ENCODE data around the gene FARSB. TPM values are rescaled to one million over a fixed set of nuclear protein-coding genes. Genes with fewer than 3 reads are reported as not detected.
A peak's percentile ranks its signal among the peaks of the same experiment; 100 is the strongest.
"Not testable (repeated sequence)": the region's sequence is repeated elsewhere in the genome, so short reads cannot be mapped to it uniquely, and the experiment has no call there.

Gene FARSB
- total RNA-seq, 2 experiments from 2014 or later, result 68.3 to 68.6 TPM

DNA sequence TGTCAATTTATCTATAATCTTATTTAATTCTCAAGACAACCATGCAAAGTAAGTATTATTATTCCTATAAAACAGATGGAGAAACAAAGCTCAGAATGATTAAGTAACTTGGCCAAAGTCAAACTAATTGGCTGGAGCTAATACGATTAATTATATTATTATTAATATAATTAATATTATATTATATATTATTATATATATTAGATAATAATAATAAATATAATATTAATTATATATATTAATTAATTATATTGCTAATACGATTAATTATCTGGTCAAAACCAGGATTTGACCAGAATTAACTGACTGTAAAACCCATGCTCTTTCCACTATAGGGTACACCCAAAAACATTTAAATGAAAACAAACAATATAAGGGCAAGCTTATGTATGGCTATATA lies 52.4 kb downstream of the FARSB start:
- Mint-ChIP-seq H3K27me3 (no peaks in the 10 kb centered on the region), H3K4me1 (peaks cover 7% of the 10 kb centered on the region), H3K36me3 (peaks cover 21% of the 10 kb centered on the region), H3K27ac (no peak overlapping the region), H3K9me3 (no peaks in the 10 kb centered on the region), H3K4me3 (no peak overlapping the region)
- no peak for DNase-seq

DNA sequence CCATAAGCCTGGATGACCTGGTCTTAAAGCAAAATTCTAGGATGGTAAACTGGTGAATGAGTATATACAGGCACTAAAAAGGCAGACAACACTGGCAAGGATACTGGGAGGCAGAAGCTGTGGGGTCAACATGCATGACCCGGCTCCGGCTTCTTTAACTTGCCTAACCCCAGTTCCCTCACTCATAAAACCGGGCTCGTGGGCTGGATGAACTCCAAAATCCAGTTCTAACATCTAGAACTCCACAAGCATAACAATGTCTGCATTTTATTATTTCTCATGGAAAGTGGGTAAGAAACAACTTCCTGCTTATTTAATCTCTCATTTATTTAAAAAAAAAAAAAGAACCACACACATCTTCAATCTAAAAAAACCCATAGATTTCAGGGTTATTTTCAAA lies 57.3 kb downstream of the FARSB start:
- no peak overlapping the region for H3K27ac Mint-ChIP-seq
- no peaks in the 10 kb centered on the region for H3K9me3 Mint-ChIP-seq
- peaks cover 27% of the 10 kb centered on the region for H3K36me3 Mint-ChIP-seq
- H3K4me1 Mint-ChIP-seq, result peaks cover 7% of the 10 kb centered on the region
- no peak for DNase-seq
- no peaks in the 10 kb centered on the region for H3K27me3 Mint-ChIP-seq
- no peak overlapping the region for H3K4me3 Mint-ChIP-seq

DNA sequence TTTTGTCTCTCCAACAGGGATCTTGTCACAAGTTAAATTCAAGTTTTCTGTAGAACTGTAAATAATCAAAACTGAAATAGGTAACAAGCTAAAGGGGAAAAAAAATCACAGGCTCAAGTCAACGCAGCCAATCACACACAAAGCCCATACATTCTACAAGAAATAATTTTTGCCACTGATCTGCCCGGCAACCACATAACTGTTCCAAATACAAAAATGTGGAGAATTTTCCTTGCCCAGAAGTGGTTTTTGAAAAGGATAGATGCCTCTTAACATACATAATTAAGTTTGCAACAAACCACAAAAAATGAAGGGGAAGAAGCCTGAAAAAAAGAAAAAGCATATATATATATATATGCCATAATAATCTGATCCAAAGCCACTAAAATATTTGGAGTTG lies 60.3 kb downstream of the FARSB start:
- H3K4me3 Mint-ChIP-seq, result no peak overlapping the region
- peaks cover 52% of the 10 kb centered on the region for H3K36me3 Mint-ChIP-seq
- H3K9me3 Mint-ChIP-seq, result no peaks in the 10 kb centered on the region
- no peak for DNase-seq
- peaks cover 2% of the 10 kb centered on the region for H3K4me1 Mint-ChIP-seq
- peak overlapping the region; percentile 23 for H3K27ac Mint-ChIP-seq
- H3K27me3 Mint-ChIP-seq, result no peaks in the 10 kb centered on the region

DNA sequence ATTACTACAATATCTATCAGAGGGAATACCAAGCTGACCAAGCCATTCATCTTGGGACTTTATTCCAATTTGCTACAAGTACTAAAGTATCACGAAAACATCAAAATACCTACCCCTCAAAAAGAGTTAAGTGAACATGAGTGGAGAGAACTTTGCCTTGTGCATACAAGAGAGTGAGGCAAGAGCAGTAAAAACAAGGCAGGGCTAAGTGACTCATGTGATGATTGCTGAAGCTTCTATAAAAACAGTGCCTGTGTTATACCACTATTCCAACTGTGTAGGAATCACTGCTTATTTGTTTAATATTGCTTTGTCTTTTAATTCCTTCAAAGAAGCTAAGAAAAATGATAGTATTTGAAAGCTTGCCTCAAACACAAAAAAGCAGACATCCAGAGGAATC lies 61.2 kb downstream of the FARSB start:
- Mint-ChIP-seq H3K27ac (no peak overlapping the region), H3K27me3 (no peaks in the 10 kb centered on the region), H3K4me3 (no peak overlapping the region), H3K36me3 (peaks cover 55% of the 10 kb centered on the region), H3K9me3 (peaks cover 4% of the 10 kb centered on the region), H3K4me1 (no peaks in the 10 kb centered on the region)
- DNase-seq, result no peak

DNA sequence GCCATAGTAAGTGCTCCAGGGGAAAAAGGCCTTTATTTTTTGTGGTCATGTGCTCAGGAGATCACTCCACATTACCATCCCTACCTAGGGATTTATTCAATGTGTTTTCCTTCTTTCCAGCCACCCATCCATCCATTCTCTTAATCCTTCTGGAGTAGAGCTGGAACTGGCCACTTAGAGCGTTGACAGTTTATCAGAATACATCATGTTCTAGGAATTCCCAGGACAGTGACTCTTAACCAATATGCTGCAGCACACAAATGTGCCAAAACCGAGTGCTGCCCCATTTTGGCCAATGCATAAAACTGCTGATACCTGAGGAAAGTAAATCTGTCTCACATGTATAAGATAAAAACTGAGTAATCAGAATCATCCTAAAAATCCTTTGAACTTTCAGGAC lies 63.7 kb downstream of the FARSB start:
- Mint-ChIP-seq H3K9me3 (peaks cover 10% of the 10 kb centered on the region), H3K27ac (no peak overlapping the region), H3K36me3 (peaks cover 72% of the 10 kb centered on the region), H3K4me3 (no peak overlapping the region), H3K4me1 (peaks cover 7% of the 10 kb centered on the region), H3K27me3 (no peaks in the 10 kb centered on the region)
- DNase-seq, result no peak

DNA sequence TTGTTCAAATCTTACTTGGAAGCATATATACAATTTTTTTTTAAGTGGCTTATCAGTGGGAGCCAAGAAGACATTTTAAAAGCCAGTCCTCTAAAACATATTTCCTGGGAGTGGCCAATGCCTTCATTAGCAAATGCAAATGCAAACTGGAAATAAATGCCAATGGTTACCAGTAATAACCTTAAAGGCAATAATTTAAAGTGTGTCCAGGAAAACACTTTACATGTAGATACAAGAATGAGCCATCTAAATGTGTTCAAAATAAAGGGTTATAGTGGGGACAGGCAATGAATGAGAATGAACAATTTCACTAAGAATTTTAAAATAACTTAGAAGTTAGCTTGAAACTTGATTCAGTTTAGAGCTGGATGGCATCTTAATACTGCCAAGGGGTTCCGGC lies 64.2 kb downstream of the FARSB start:
- H3K4me1 Mint-ChIP-seq, result peaks cover 11% of the 10 kb centered on the region
- no peak for DNase-seq
- no peak overlapping the region for H3K4me3 Mint-ChIP-seq
- no peaks in the 10 kb centered on the region for H3K27me3 Mint-ChIP-seq
- no peak overlapping the region for H3K27ac Mint-ChIP-seq
- peaks cover 13% of the 10 kb centered on the region for H3K9me3 Mint-ChIP-seq
- H3K36me3 Mint-ChIP-seq, result peaks cover 77% of the 10 kb centered on the region

DNA sequence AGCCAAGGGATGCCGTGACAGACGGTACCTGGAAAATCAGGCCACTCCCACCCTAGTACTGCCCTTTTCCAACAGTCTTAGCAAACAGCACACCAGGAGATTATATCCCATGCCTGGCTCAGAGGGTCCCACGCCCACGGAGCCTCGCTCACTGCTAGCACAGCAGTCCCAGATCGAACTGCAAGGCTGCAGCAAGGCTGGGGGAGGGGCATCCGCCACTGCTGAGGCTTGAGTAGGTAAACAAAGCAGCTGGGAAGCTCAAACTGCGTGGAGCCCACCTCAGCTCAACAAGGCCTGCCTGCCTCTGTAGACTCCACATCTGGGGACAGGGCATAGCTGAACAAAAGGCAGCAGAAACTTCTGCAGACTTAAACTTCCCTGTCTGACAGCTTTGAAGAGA lies 71.3 kb downstream of the FARSB start:
- peaks cover 64% of the 10 kb centered on the region for H3K36me3 Mint-ChIP-seq
- peaks cover 18% of the 10 kb centered on the region for H3K4me1 Mint-ChIP-seq
- not testable (repeated sequence) for H3K9me3 Mint-ChIP-seq, DNase-seq, H3K4me3 Mint-ChIP-seq, H3K27me3 Mint-ChIP-seq, H3K27ac Mint-ChIP-seq

DNA sequence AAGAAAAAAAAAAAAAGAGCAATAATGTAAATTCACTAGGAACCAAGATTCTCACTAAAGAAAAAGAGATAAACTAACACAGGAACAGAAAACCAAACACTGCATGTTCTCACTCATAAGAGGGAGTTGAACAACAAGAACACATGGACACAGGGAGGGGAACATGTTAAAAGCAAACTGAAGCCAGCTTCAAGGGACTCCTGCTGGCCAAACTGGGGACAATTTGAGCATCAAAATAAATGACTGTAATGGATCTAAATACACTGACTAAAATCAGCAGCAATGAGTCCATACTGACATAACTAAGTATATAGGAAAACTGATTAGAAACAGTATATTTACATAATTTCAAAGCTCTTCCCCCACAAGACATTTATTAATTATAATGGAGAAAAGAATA lies 73.0 kb downstream of the FARSB start:
- Mint-ChIP-seq H3K36me3 (peaks cover 48% of the 10 kb centered on the region), H3K27me3 (no peaks in the 10 kb centered on the region), H3K27ac (no peak overlapping the region), H3K9me3 (peaks cover 7% of the 10 kb centered on the region), H3K4me3 (no peak overlapping the region), H3K4me1 (peaks cover 15% of the 10 kb centered on the region)
- no peak for DNase-seq

DNA sequence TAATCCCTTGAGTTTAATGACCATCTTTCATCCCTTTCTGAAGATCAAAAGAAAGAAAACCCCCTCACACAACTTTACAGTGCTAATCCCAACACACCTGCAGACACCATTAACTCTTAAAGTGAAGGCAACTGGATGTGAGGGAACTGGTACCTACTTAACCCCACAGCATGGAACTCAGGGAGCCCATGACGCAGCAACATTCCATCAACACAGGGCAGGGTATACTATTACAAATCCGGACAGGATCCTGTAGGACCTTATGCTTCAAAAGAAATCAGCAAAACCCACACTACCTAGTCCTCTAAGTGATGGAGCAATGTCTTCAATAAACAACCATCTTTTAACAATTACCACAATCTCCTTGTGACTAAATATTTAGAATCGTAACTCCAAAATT lies 78.6 kb downstream of the FARSB start:
- Mint-ChIP-seq H3K27me3 (no peaks in the 10 kb centered on the region), H3K36me3 (peaks cover 17% of the 10 kb centered on the region), H3K9me3 (no peaks in the 10 kb centered on the region), H3K27ac (peak overlapping the region; percentile 38), H3K4me1 (peaks cover 14% of the 10 kb centered on the region), H3K4me3 (no peak overlapping the region)
- no peak for DNase-seq

DNA sequence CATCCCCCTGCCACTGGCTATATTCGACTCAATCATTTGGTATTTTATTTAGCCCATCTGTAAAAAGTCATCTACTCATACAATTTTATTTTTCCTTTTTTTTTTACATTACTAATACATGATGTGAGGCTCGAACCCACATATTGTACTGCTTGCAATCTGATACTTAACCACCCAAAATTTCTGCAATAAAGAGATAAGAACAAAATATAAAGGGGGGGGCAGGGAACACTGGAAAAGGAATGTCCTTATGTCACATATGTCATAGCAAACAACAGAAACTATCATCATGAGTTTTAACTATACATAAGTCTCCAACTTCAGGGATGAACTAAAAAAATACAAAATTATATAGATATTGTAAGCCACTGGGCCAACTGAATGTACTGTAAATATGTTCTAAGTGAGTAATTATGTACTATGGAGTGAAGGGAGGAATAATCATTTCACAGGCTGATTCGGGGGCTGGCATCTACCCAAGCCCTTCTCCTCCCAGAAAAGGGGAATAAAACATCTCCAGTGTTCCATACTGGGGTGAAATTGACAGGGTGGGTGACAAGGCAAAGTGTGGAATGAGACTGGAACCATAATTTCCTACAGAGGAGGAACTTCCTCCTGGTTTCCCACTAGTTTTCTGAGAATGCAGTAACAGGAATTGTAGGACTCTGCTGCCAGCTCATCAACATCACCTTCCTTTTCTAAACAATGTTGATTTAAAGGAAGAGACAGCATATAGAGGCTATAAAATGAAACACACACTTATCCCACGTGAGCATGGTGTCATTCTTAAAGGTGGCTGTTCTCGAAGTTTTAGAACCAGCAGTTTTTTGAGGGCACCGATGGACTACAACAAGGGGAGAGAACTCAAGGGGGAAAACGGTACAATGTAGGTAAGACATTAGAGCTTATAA lies 79.5 kb downstream of the FARSB start:
- Mint-ChIP-seq H3K27me3 (no peaks in the 10 kb centered on the region), H3K27ac (no peak overlapping the region), H3K36me3 (peaks cover 17% of the 10 kb centered on the region)

DNA sequence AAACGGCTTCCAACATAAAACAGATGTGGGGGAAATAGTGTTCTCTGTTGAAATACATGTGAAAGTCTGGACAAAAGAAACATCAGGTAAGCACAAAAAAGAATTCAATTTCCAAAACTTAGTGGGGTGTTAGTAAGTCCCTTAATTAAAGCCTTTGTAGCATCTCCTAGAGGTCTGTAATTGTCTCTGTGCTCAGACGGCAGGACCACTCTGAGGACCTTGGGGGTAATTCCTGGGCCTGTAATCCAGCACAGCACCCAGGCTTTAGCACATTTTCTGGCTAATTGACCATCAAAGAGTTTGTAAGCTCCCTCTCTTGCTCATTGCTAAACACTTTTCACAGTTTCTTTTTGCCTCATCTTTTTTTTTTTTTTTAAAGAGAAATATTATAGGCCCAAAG lies 80.3 kb downstream of the FARSB start:
- Mint-ChIP-seq H3K4me1 (peaks cover 10% of the 10 kb centered on the region), H3K4me3 (no peak overlapping the region), H3K36me3 (peaks cover 17% of the 10 kb centered on the region), H3K9me3 (no peaks in the 10 kb centered on the region), H3K27me3 (no peaks in the 10 kb centered on the region), H3K27ac (no peak overlapping the region)
- DNase-seq, result no peak

More for the DNA sequence above, 79.5 kb downstream of the FARSB start:
- no peaks in the 10 kb centered on the region for H3K9me3 Mint-ChIP-seq
- H3K4me1 Mint-ChIP-seq, result peaks cover 10% of the 10 kb centered on the region
- no peak for DNase-seq
- H3K4me3 Mint-ChIP-seq, result no peak overlapping the region

DNA sequence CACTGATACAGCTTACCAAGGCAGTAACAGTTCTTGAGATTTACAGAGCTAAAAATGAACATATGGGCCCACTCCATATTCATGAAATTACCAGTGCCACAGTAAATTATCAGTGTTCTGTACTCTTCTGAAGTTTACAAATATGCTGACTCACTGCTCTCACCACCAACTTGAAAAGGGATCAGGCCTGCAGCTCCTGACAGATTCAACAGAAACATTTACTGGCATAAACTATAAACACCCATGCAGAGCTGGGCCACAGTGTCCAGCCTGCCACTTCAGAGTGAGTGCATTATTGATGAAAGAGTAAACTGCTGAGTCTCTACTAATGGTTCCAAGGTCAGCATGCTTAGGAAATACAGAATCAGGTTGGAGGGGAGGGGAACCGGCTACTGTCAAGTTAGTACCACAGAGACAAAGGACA lies 83.1 kb downstream of the FARSB start:
- Mint-ChIP-seq H3K9me3 (no peaks in the 10 kb centered on the region), H3K27ac (peak overlapping the region; percentile 28), H3K4me3 (no peak overlapping the region), H3K27me3 (no peaks in the 10 kb centered on the region), H3K4me1 (peaks cover 10% of the 10 kb centered on the region), H3K36me3 (peaks cover 30% of the 10 kb centered on the region)
- no peak for DNase-seq

DNA sequence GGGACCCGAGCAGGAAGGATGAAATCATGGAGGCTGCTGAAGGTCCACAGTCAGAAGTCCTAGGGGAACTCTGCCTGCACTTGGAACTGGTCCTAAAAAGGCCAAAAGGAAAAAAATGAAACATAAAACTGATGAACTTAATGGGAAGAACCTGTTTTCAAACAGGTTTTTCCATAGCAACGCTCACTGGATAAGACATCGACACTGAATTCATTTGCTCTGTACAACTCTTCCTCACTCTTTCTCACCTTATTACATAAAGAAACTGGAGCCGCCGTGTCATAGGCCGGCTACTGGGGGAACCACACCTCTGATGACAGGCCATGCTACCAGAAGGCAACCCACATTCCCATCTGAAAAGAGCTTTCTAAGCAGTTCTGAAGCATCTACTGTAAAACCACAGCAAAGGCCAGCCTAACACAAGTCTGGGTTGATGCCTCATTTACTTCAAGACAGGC lies 83.6 kb downstream of the FARSB start:
- Mint-ChIP-seq H3K9me3 (no peaks in the 10 kb centered on the region), H3K36me3 (peaks cover 33% of the 10 kb centered on the region), H3K4me3 (no peak overlapping the region), H3K27ac (no peak overlapping the region), H3K27me3 (no peaks in the 10 kb centered on the region), H3K4me1 (peaks cover 10% of the 10 kb centered on the region)
- no peak for DNase-seq

DNA sequence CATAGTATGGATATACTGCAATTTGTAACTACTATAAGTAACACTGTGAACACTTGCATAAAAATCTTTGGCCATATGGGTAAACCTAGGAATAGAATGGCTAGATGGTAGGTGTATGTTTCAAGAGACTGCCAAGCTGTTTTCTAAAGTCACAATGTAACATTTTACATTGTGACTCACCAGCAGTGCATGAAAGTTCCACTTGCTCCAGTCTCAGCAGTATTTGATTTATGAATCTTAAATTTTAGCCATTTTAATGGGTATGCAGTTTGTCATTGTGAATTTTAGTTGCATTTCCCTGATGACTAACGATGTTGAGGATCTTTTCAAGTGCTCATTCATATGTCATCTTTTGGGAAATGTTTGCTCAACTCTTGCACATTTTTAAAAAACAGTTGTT lies 86.1 kb downstream of the FARSB start:
- no peak overlapping the region for H3K27ac Mint-ChIP-seq
- no peaks in the 10 kb centered on the region for H3K27me3 Mint-ChIP-seq
- peaks cover 8% of the 10 kb centered on the region for H3K4me1 Mint-ChIP-seq
- peaks cover 48% of the 10 kb centered on the region for H3K36me3 Mint-ChIP-seq
- H3K4me3 Mint-ChIP-seq, result no peak overlapping the region
- no peaks in the 10 kb centered on the region for H3K9me3 Mint-ChIP-seq
- DNase-seq, result no peak

DNA sequence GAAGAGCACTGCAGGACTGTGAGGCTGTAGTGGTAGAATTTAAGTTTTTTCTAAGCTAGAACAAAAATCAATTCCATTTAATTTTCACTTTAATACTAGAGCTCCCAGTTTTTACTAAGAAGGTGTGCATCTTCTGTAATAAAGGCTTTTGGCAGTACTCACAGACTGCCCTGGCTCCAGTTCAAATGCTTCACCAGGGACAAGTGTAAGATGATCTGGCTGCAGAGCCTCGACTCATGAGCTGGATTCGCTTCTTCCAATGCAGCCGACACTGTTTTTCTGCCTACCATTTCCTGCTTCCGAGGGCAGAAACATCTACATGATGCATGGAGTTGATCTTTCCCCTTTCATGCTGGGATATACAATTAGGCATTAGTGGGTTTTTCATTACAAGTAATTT lies 87.0 kb downstream of the FARSB start:
- no peak for DNase-seq
- Mint-ChIP-seq H3K4me3 (no peak overlapping the region), H3K9me3 (no peaks in the 10 kb centered on the region), H3K4me1 (peaks cover 8% of the 10 kb centered on the region), H3K27ac (no peak overlapping the region), H3K27me3 (no peaks in the 10 kb centered on the region), H3K36me3 (peaks cover 49% of the 10 kb centered on the region)

DNA sequence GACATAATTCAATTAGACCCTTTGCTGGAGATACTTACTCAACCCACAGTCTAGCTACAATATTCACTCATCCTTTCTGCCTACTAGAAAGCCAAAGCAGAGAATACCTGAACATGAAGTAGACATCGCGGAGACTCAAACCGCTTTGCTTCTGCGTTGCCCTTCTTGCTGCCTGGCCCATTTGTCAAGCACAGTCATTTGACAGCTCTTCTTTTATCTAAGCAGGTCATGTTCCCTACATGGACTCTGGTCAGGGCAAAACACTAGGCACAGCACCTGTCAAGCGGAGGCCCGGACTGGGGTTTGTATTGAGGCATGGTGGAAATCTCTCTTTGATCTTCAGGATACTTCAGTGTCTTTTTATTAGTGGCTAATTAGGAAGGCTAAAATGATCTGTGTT lies 89.7 kb downstream of the FARSB start:
- Mint-ChIP-seq H3K27me3 (no peaks in the 10 kb centered on the region), H3K4me3 (no peak overlapping the region), H3K36me3 (peaks cover 35% of the 10 kb centered on the region), H3K4me1 (no peaks in the 10 kb centered on the region), H3K27ac (no peak overlapping the region), H3K9me3 (no peaks in the 10 kb centered on the region)
- DNase-seq, result no peak

Data from activated naive CD8-positive, alpha-beta T cell treated with anti-CD3 and anti-CD28 coated beads for 36 hours (primary cell).